OCI-LY1 (cell line): ENCODE measurements around the gene ROBO1.

Source experiments
- CTCF ChIP-seq: fragments of 200-600 bp; sonication (generic), shearing (Covaris generic); IDR thresholded peaks from 2 replicates; pipeline ENCODE4 v1.5.1; 2017; ENCODE audit warnings: mild to moderate bottlenecking, antibody characterized with exemption, low read length, moderate library complexity, mixed read lengths
- EZH2 ChIP-seq: fragments of 200-600 bp; sonication (generic), shearing (Covaris generic); IDR thresholded peaks from 2 replicates; pipeline ENCODE4 v1.8.0; 2017; ENCODE audit warnings: borderline replicate concordance, mixed run types, mild to moderate bottlenecking, antibody characterized with exemption, low read length, moderate library complexity, mixed read lengths

DNA sequence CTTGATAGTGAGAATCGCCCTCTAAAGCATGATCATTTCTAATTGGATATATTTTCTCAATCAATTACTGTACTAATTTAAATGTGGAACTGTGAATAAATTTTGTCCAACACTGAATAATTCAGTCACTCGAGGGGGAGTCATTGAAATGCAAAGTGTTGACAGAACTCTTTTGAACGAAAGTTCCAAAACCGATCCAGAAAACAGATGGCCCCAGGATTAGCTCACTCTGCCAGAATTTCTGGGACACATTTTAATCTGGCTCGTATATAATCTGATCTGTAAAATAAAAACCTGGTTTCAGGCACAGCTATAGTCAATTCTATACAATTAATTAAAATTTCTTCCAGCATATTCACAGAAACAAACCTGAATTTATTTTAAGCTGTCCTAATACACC lies 580.4 kb downstream of the ROBO1 start:
- TF ChIP-seq EZH2 (no peak), CTCF (no peak)
